HepG2 (cell line): ENCODE results near the gene UCKL1. TPM values are rescaled to one million over a fixed set of nuclear protein-coding genes. Genes with fewer than 3 reads are reported as not detected.
A peak's percentile ranks its signal among the peaks of the same experiment; 100 is the strongest.

Experiments used
- ADNP ChIP-seq: sonication (generic); formaldehyde crosslinking; IDR thresholded peaks from 2 replicates; pipeline ENCODE4 v1.4.0; 2020; ENCODE audit warnings: missing genetic modification reagents
- DMTF1 ChIP-seq: sonication (generic); formaldehyde crosslinking; IDR thresholded peaks from 2 replicates; pipeline ENCODE4 v1.4.0; 2020; ENCODE audit warnings: mild to moderate bottlenecking, missing genetic modification reagents
- FIP1L1 ChIP-seq: fragments of 200-400 bp; formaldehyde crosslinking; IDR thresholded peaks from 2 replicates; pipeline ENCODE4 v1.6.1; 2018; ENCODE audit warnings: low read depth, mild to moderate bottlenecking, low read length, moderate library complexity, borderline replicate concordance; ENCODE audit not compliant: insufficient read depth
- FLYWCH1 ChIP-seq: sonication (generic); formaldehyde crosslinking; IDR thresholded peaks from 2 replicates; pipeline ENCODE4 v1.8.1; 2023; ENCODE audit warnings: mild to moderate bottlenecking, missing genetic modification reagents
- GMEB1 ChIP-seq: sonication (generic); formaldehyde crosslinking; IDR thresholded peaks from 2 replicates; pipeline ENCODE4 v1.5.1; 2020; ENCODE audit warnings: missing genetic modification reagents, mild to moderate bottlenecking, borderline replicate concordance
- HNF1A ChIP-seq, 2 experiments: sonication (generic) in 1 of 2; formaldehyde crosslinking in 1 of 2; IDR thresholded peaks; 2 replicates each; pipeline versions ENCODE4 v1.4.0 to v1.6.1; 2016 to 2020; ENCODE audit warnings: borderline replicate concordance in 1 of 2, low read depth in 1 of 2, mild to moderate bottlenecking in 1 of 2, missing genetic modification reagents in 1 of 2
- HOXA7 ChIP-seq: sonication (generic); formaldehyde crosslinking; IDR thresholded peaks from 2 replicates; pipeline ENCODE4 v1.8.1; 2022; ENCODE audit warnings: mild to moderate bottlenecking, missing genetic modification reagents, moderate library complexity
- KDM2A ChIP-seq: sonication (generic); formaldehyde crosslinking; IDR thresholded peaks from 2 replicates; pipeline ENCODE4 v1.4.0; 2020; ENCODE audit warnings: low read depth, missing genetic modification reagents, borderline replicate concordance
- ZBTB42 ChIP-seq: sonication (generic); formaldehyde crosslinking; IDR thresholded peaks from 2 replicates; pipeline ENCODE4 v1.5.0; 2020; ENCODE audit warnings: mild to moderate bottlenecking, missing genetic modification reagents
- ZFP36L2 ChIP-seq: sonication (generic); formaldehyde crosslinking; IDR thresholded peaks from 2 replicates; pipeline ENCODE4 v1.4.0; 2020; ENCODE audit warnings: missing genetic modification reagents
- ZFY ChIP-seq: sonication (generic); formaldehyde crosslinking; IDR thresholded peaks from 2 replicates; pipeline ENCODE4 v1.4.0; 2020; ENCODE audit warnings: missing genetic modification reagents
- ZNF460 ChIP-seq: sonication (generic); formaldehyde crosslinking; IDR thresholded peaks from 2 replicates; pipeline ENCODE4 v1.5.1; 2020; ENCODE audit warnings: missing genetic modification reagents, mild to moderate bottlenecking, borderline replicate concordance
- ZNF572 ChIP-seq: sonication (generic); formaldehyde crosslinking; IDR thresholded peaks from 2 replicates; pipeline ENCODE4 v1.5.1; 2020; ENCODE audit warnings: mild to moderate bottlenecking, missing genetic modification reagents
- polyA plus RNA-seq, 8 experiments: library from polyadenylated mRNA; depleted of rRNA in 3 of 8; stranded (reverse) in 7 of 8; unstranded in 1 of 8; fragments of >200 nt; fragmentation: Illumina TruSeq in 4 of 8; extraction: Trizol in 4 of 8; gene quantifications; 2 replicates each; pipeline versions ENCODE4 v1.2.1 to v1.2.3, GENCODE V29; 2011 to 2016; ENCODE audit warnings: low read depth in 4 of 8, missing spikeins in 1 of 8, mixed read lengths in 1 of 8; ENCODE audit not compliant: insufficient read depth in 1 of 8
- total RNA-seq, 5 experiments: library from RNA; depleted of rRNA; stranded (reverse); fragments of >200 nt; fragmentation: Illumina TruSeq; extraction: Trizol; gene quantifications; 2 replicates each; pipeline ENCODE4 v1.2.3, GENCODE V29; 2016; ENCODE audit warnings: low read depth in 1 of 5
- TF ChIP-seq, protein P1 (sequence below): sonication (generic); formaldehyde crosslinking; IDR thresholded peaks from 2 replicates; pipeline ENCODE4 v1.8.0; 2023; ENCODE audit warnings: mild to moderate bottlenecking, missing genetic modification reagents
- TF ChIP-seq, protein P2 (sequence below): sonication (generic); formaldehyde crosslinking; IDR thresholded peaks from 2 replicates; pipeline ENCODE4 v1.9.0; 2021; ENCODE audit warnings: missing genetic modification reagents, borderline replicate concordance

Gene UCKL1
- total and polyA plus RNA-seq, 2 of the 13 experiments (the other 11 are each of a cell fraction or from before 2014, with no cell fraction given): 50.2 to 126 TPM

DNA sequence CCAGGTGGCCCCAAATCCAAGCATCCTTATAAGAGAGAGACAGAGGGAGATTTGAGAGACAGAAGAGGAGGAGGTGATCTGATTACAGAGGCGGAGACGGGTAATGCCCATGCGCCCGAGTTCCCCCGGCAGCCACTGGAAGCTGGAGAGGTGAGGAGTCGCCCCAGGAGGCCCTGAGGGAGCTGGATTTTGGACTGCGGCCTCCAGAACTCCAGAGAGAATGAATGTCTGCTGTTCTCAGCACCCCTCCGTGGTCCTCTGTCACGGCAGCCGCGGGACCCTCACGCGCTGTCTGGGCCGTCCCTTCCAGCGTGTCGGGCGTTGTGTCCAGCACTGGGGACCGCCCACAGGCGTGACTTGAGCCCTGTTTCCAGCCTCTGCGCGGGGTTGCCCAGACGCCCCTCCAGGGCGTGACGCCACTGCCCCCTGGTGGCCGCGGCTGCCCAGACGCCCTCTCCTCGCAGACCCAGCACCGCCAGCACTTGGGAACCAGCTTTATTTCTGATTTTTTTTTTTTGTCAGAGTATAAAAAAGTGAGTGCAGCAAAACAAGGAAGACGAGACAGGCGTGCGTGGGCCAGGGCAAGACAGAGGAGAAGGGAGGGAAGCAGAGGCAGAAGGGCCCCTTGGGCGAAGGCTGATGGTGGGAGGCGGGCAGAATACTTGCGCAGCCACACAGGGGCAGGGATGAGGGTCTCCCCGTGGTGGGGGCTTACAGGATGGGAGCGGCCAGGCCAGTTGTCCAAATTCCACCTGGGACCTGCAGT is 17.6 kb upstream of the UCKL1 start (continued):
- TF ChIP-seq, protein P1, sequence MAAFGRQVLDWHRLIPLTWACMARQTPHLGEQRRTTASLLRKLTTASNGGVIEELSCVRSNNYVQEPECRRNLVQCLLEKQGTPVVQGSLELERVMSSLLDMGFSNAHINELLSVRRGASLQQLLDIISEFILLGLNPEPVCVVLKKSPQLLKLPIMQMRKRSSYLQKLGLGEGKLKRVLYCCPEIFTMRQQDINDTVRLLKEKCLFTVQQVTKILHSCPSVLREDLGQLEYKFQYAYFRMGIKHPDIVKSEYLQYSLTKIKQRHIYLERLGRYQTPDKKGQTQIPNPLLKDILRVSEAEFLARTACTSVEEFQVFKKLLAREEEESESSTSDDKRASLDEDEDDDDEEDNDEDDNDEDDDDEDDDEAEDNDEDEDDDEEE (CRISPR knock-in tag): peak; percentile 94
- no peak for TF ChIP-seq FLYWCH1 (CRISPR knock-in tag)
- TF ChIP-seq ZFP36L2: no peak
- no peak for TF ChIP-seq DMTF1
- peak; percentile 68; the same call in 1 of the 2 replicates for TF ChIP-seq ADNP (CRISPR knock-in tag)
- TF ChIP-seq ZBTB42 (CRISPR knock-in tag): no peak
- TF ChIP-seq HNF1A (IDR thresholded peaks at IDR 0.05; ENCODE audit: low read depth): no peak
- peak; percentile 75; the same call in 1 of the 2 replicates for TF ChIP-seq HNF1A (CRISPR knock-in tag; IDR thresholded peaks at IDR 0.05; ENCODE audit: borderline replicate concordance)
- TF ChIP-seq ZNF572: peak; percentile 85; the same call in 1 of the 2 replicates
- TF ChIP-seq GMEB1 (CRISPR knock-in tag): peak; percentile 73; the same call in 1 of the 2 replicates
- no peak for TF ChIP-seq FIP1L1
- peak; percentile 98 for TF ChIP-seq KDM2A
- no peak for TF ChIP-seq HOXA7 (CRISPR knock-in tag)
- TF ChIP-seq ZNF460 (CRISPR knock-in tag): no peak
- TF ChIP-seq, protein P2, sequence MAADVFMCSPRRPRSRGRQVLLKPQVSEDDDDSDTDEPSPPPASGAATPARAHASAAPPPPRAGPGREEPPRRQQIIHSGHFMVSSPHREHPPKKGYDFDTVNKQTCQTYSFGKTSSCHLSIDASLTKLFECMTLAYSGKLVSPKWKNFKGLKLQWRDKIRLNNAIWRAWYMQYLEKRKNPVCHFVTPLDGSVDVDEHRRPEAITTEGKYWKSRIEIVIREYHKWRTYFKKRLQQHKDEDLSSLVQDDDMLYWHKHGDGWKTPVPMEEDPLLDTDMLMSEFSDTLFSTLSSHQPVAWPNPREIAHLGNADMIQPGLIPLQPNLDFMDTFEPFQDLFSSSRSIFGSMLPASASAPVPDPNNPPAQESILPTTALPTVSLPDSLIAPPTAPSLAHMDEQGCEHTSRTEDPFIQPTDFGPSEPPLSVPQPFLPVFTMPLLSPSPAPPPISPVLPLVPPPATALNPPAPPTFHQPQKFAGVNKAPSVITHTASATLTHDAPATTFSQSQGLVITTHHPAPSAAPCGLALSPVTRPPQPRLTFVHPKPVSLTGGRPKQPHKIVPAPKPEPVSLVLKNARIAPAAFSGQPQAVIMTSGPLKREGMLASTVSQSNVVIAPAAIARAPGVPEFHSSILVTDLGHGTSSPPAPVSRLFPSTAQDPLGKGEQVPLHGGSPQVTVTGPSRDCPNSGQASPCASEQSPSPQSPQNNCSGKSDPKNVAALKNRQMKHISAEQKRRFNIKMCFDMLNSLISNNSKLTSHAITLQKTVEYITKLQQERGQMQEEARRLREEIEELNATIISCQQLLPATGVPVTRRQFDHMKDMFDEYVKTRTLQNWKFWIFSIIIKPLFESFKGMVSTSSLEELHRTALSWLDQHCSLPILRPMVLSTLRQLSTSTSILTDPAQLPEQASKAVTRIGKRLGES (CRISPR knock-in tag): peak; percentile 82; the same call in 1 of the 2 replicates
- peak; percentile 72 for TF ChIP-seq ZFY (CRISPR knock-in tag)
